HG03103 (cell line): ENCODE measurements around the gene C5AR1.
"Not testable (repeated sequence)": the region's sequence is repeated elsewhere in the genome, so short reads cannot be mapped to it uniquely, and the experiment has no call there.

Experiments
- ATAC-seq: cut with Tn5 transposase; IDR thresholded peaks from one replicate; pipeline ENCODE4 v1.9.1; 2021; ENCODE audit warnings: low read depth; ENCODE audit not compliant: unreplicated experiment

Gene C5AR1

GRCh38 chr19:47324502-47324901 is 14.8 kb downstream of the C5AR1 start:
- ATAC-seq = no peak

GRCh38 chr19:47330466-47330869 is 20.8 kb downstream of the C5AR1 start:
- no peak for ATAC-seq

GRCh38 chr19:47331490-47331889 is 21.8 kb downstream of the C5AR1 start:
- ATAC-seq = no peak

- ATAC-seq = no peak
Measured at GRCh38 chr19:47331931-47332547, 22.4 kb downstream of the C5AR1 start, which contains the start of gene C5AR2. C5AR2 (plus strand) TSS chr19:47332175; CDS start chr19:47340800, 8,625 bp downstream.

- ATAC-seq = not testable (repeated sequence)
Measured at GRCh38 chr19:47336765-47337718, 27.4 kb downstream of the C5AR1 start.

GRCh38 chr19:47339196-47339880 is 29.7 kb downstream of the C5AR1 start:
- ATAC-seq = no peak

- ATAC-seq = no peak
Measured at GRCh38 chr19:47340477-47341208, 31.0 kb downstream of the C5AR1 start.

GRCh38 chr19:47341734-47342133 is 32.1 kb downstream of the C5AR1 start:
- no peak for ATAC-seq

GRCh38 chr19:47343194-47343802 is 33.6 kb downstream of the C5AR1 start:
- no peak for ATAC-seq

- no peak for ATAC-seq
Measured at GRCh38 chr19:47344425-47344824, 34.8 kb downstream of the C5AR1 start.

- not testable (repeated sequence) for ATAC-seq
Measured at GRCh38 chr19:47346024-47346423, 36.4 kb downstream of the C5AR1 start.

- ATAC-seq = peak; percentile 85
Measured at GRCh38 chr19:47348819-47349795, 39.4 kb downstream of the C5AR1 start, which contains the start of gene DHX34. DHX34 (plus strand) TSS chr19:47349315; CDS start chr19:47353031, 3,716 bp downstream.

- ATAC-seq = no peak
Measured at GRCh38 chr19:47350630-47351029, 41.0 kb downstream of the C5AR1 start.

- no peak for ATAC-seq
Measured at GRCh38 chr19:47351548-47351947, 41.9 kb downstream of the C5AR1 start.

- no peak for ATAC-seq
Measured at GRCh38 chr19:47352095-47352494, 42.4 kb downstream of the C5AR1 start.

- no peak for ATAC-seq
Measured at GRCh38 chr19:47353307-47353712, 43.6 kb downstream of the C5AR1 start.

- no peak for ATAC-seq
Measured at GRCh38 chr19:47356900-47357299, 47.2 kb downstream of the C5AR1 start.

- no peak for ATAC-seq
Measured at GRCh38 chr19:47357788-47358680, 48.4 kb downstream of the C5AR1 start.
